ENCODE data around the gene MST1.

The MST1 gene

DNA sequence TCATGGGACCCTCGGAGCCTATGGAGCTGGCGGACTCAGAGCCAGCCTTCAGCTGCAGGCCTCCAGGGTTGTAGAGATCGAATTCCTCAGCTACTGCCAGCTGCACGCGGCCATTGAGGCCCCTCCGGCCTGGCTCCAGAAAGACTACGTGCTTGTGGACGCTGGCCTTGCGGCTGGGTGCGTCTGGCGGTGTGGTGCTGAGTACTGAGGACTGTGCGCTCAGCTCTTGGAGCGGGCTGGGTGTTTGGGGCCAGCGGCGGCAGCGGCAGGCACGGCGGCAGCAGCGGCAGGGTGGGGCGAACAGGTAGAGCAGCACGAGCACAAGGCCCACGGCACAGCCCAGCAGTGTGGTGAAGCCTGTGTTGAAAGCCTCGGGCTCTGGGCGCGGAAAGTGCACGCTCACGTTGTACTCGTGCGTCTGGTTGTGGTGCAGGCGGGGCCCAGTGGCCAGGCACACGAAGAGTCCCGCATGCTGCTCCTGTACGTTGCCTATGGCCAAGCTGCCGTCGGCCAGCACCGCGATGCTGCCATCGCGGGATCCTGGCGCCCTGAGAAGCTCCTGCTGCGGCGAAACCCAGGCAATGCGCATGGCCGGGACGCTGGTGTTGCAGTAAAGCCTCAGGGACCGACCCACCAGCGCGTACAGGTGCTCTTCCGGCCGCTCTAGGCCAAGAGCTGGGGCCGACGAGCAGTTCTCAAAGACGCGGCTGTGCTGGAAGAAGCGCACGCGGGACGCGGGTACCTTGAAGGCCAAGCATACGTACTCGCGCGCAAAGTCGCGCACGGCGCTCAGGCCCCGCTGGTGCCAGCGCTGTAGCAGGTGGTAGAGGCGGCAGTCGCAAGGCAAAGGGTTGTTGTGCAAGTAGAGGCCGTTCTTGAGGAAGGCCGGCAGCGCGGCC lies 28.9 kb upstream of the MST1 start:
- peak in 1 of 3 experiments; percentile 20 for DNase-seq

DNA sequence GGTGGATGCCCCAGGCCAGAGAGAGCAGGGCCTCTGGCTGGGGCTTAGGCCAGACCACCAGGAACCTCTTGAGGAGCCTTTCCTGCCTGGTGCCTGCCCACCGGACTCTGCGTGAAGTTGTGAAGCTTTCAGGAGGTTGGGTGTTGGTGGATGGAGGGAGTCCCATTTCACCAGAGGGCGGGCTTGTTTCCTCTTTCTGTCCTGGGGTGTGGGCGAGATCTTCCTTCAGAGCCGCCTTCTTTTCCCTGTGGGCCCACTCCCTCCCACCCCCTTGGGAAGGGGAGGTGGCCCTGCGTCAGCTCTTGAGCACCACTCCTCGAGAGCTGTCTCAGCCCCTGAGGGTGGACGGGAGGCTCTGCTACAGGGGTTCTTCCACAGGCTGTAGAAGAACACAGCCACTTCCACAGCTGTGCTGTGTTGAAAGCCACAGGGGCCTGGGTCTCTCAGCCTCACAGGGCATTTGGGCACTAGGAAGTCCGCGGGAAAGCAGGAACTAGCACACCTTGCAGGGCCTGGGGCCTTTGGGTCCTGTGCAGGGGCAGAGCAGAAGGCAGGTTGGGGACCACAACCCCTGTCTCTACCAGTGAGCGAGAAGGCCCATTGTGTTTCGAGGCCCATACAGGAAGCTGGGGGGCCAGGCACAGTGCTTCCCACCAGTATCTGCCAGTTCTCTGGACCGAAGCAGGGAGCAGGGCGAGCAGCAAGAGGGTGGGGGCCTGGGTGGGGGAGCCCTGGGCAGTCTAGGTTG lies 28.1 kb upstream of the MST1 start:
- no peak for DNase-seq

DNA sequence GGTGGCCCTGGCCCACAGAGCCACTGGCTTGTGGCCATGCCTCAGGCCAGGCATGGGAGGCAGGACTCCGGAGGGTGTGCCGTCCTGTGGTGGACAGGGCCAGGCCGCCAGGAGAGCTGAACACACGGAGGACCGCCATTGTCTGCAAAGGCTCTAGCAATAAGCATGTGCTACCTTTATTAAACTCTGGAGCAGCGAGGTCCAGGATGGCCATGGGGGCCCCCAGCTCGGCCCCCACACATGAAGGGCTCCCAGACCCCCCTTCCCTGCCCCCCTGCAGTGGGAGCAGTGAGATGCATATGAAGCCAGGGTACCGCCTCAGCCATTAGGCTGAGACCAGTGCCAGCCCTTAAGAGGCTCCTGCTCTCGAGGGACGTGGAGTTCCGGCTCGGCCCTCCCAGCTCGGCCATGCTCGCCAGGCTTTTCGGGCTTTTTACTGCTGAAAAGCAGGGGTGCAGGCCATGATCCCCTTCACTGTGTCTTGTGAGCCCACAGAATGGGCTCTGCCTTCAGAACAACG lies 27.5 kb upstream of the MST1 start:
- no peak for DNase-seq

DNA sequence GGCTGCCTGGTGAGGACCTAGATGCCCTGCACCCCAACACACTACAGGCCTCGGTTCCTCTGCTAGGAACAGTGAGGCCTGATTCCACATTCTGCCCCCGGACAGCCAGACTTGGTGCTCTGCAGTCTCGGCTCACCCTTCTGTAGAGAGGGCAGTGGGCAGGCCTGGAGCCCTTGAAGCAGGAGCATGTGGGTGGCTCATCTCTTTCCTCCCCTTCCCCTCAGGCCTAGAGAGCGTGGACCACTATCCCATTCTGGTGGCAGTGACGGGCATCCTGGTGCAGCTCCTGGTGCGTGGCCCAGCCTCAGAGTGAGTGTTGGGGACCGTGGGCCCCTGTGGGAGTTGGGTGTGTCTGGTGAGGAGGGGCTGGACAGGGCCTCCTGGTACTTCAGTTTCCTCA lies 26.9 kb upstream of the MST1 start:
- DNase-seq = no peak

DNA sequence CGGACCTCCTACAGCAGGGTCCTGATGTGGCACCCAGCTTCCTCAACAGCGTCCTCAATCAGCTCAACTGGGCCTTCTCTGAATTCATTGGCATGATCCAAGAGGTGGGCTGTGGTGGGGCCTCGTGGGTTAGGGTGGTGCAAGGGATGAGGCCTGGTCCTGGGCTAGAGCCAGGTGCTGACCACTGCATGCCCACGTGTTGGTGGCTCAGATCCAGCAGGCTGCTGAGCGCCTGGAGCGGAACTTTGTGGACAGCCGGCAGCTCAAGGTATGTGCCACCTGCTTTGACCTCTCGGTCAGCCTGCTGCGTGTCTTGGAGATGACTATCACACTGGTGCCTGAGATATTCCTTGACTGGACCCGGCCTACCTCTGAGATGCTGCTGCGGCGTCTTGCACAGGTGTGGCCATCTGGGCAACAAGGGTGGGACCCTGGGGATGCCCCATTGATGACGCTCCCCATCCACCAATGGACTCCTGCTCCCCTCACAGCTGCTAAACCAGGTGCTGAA lies 26.4 kb upstream of the MST1 start:
- no peak for DNase-seq

DNA sequence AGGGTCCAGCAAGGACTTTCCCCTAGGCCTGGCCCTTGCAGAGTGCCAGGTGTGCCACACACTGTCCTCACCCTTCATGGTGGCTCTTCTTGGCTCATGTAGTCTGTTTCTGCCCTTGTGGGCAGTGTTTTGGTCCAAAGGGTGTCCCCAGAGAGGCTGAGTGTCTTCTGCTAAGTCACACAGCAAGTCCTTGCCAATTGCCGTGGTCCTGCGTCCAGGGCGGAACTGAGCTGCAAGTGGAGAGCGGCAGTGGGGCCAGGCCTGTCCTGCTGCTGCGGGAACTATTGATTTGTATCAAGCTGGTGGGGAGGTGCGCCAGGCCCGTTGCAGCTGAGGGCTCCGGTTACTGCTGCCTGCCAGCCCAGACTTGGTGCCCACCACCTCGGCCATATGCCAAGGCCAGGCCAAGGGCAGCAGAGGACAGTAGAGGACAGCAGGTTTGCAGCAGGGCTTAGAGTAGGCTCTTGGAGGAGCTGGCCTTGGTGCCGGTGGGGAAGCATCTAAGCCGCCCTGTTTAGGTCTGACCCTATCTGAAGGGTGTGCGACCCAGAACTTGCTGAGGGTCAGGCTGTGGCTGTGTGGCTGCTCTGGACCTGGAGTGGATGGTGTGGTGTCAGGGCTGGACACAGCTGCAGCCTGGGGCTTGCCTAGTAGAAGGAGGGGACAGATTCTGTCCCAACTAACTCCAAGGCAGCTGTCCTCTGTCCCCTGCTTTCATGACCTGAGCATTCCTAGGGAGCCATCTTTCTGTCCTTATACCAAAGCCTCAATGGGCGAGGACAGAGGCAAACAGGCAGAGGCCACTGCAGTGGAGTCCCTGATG lies 25.7 kb upstream of the MST1 start:
- DNase-seq = no peak

DNA sequence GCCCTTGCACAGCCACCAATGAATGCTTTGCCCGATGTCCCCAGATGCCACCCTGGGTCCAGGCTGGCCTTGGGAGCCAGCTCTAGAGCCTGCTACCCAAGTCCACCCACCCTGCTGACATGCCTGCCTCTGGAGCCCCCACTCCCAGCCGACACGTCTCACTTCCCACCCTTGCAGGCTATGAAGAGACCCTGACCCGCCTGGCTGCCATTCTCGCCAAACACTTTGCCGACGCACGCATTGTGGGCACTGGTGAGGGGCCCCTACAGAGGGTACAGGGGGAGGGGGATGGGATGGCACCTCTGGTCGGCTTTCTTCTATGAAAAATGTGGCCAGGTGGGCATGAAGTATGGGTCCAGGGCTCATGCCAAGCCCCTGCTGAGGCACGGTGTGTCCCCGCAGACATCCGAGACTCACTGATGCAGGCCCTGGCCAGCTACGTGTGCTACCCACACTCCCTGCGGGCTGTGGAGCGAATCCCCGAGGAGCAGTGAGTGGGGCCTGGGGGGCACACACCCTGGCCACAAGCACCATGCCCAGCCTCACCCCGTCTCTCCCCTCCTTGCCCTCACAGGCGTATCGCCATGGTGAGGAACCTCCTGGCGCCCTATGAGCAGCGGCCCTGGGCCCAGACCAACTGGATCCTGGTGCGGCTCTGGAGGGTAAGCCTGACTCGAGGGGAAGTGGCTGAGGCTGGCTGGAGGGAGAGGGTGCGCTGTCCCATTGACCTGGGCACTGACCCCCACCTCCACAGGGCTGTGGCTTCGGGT lies 24.2 kb upstream of the MST1 start:
- DNase-seq = no peak

DNA sequence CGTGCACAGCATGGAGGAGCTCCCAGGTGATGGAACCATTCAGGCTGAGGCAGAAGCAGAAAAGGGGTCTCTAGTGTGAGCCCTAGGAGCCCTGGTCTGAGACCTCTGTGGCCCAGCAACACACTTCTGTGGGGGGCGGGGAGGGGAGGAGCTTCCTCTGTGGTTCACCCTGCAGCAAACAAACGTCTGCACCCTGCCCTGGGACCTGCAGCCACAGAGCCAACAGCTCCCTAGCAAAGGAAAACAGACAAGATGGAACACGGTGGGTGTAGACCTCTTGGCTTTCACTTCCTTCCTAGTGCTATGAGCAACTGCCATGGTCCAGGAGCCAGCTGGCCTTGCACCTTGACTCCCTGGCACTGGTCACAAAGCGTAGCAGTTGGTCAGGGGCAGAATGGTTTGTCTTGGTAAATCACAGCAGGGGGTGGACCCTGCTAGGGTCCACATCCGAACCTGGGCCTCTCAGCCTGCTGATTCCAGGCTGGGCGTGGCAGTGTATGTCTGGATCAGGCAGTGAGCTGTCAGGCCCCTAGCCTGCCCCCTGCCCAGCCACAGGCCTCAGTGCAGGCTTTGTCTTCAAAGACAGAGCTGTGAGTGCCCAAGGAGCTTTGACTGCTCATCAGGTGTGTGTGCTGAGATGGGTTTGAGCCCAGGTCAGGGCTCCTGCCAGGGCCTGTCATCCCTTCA lies 23.5 kb upstream of the MST1 start:
- DNase-seq = no peak

DNA sequence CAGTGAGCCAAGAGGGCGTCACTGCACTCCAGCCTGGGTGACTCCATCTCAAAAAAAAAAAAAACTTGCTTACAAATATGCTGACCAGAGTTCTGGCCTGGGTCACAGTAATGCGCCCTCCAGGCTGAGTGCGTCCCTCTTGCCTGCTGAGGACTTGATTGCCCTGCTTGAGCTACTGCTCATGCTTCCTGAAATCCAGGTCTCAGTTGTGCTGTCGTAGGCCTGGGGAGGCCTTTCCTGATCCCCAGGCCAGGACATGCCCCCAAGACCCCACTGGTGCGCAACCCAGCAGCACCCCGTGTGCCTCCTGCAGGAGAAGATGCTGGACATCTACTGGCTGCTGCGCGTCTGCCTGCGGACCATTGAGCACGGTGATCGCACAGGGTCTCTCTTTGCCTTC lies 22.9 kb upstream of the MST1 start:
- no peak for DNase-seq

DNA sequence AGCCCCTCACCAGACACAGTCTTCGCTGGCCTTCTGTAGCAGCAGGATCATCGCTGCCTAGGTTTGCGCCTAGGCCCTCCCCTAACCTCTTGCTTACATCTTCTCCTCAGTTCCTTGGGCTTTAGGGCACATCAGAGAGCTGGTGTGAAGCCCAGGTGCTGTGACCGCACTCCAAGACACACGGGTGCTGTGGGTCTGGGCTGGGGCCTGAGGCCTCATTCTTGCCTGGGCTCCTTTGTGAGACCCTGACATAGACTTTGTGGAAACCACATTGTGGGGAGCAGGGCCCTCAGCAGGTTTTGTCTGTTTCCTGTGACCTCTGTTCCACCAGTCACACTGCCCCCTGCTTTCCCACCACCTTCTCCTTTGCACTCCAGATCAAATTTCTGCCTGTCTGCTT lies 22.2 kb upstream of the MST1 start:
- DNase-seq = no peak

DNA sequence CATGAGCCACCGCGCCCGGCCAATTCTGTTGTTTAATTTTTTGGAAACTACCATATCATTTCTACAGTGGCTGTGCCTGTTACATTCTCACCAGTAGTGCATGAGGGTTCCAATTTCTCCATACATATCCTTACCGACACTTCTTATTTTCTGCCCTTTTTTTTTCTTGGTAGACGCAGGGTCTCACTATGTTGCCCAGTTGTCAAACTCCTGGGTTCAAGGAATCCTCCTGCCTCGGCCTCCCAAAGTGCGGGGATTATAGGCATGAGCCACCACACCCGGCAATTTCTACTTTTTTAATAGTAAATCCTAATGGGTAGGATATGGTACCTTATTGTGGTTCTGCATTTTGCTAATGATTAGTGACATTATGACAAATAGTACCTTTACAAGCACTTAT lies 20.6 kb upstream of the MST1 start:
- no peak for DNase-seq

DNA sequence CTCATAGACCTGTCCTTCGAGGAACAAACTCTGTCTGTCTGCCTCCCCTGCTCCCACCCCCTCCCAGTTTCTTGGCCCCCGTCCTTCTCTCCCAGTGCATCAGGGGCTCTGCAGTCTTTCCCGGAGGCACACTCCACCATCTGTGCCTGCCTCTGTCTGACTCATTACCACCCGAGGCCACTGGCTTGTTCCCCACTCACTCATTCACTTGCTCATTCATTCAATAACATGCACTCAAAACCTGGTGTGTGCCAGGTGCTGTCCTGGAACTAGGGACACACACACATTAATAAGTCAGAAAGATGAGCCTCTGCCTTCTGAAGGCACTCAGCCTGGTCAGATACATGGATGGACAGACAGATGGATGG lies 17.8 kb upstream of the MST1 start:
- no peak for DNase-seq

DNA sequence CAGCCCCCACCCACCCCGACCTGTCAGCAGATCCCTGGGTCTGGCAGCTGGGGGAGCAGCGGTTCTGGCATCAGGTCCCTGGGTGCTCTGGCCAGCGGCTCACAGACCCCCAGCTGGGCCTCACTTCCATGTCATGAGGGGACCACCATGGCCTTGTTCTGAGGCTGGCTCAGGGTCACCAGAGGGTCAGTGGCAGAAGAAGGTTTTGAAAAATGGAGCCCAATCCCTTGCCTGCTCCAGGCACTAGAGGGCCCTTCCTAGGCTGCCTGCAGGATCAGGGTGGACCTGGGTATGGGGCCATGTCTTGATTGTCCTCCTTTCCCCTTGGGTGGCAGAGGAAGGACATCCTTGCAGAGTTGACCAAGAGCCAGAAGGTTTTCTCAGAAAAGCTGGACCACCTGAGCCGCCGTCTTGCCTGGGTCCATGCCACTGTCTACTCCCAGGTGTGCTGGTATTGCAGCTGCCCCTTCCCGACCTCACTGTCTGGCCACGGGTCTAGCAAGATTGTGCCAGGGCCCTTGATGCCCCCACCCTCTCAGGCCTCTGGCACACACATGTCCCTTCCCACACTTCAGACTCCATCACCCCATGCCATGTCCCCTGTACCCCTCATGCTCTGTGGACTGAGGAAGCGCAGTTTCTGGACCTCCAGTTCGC lies 17.3 kb upstream of the MST1 start:
- no peak for DNase-seq

DNA sequence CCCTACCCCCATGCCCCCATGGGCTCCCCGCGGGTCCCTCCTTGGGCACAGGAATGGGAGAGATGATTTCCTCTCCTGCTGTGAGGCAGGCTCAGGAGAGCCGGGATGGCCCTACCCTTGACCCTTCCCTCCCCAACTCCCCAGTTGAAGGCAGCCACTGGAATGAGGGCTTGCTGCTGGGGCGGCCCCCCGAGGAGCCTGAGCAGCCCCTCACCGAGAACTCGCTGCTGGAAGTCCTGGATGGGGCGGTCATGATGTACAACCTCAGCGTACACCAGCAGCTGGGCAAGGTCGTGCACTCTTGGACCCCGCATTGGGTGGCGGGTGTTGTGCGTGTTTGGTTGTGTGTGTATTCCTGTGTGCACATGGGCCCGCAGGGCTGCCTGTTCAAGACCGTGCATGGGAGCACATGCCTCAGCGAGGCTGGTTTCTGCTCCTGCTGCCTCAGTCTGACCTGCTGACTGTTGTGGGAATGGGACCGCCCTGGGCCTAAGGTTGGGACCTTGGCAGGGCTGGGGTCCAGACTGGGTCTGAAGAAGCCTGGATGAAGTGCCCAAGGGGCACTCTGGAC lies 16.2 kb upstream of the MST1 start:
- no peak for DNase-seq

DNA sequence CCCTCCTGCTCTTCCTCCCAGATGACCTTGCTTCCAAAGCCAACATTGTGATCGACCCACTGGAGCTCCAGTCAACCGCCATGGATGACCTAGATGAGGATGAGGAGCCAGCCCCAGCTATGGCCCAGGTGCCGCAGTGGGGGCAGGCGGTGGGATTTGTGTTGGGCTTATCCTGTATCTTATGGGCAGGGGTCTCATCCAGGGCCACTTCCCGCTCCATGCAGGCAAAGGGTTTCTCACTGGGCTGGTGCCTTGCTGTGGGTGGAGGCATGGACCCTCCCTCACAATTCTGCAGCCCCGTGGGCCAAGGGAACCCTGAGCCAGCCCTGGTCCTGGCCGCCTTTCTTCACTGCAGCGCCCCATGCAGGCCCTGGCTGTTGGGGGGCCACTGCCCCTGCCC lies 15.4 kb upstream of the MST1 start:
- no peak for DNase-seq

DNA sequence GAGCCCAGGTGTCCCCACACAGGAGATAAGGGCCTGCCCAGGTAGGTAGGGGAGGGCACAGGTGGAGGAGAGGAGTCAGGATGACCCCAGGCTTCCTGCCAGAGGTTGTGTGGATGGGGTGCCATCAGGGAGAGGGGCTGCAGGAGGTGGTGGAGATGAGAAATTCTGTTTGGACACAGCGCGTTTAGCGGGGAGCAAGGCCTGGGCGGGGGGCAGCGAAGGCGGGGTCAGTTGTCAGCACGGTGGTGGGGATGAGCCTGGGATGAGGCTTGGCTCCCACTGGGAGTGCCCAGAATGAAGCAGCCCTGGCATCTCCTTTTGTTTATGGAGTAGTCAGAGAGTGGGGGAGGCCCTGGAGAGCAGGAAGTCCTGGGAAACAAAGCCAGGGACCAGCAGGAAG lies 14.7 kb upstream of the MST1 start:
- no peak for DNase-seq

DNA sequence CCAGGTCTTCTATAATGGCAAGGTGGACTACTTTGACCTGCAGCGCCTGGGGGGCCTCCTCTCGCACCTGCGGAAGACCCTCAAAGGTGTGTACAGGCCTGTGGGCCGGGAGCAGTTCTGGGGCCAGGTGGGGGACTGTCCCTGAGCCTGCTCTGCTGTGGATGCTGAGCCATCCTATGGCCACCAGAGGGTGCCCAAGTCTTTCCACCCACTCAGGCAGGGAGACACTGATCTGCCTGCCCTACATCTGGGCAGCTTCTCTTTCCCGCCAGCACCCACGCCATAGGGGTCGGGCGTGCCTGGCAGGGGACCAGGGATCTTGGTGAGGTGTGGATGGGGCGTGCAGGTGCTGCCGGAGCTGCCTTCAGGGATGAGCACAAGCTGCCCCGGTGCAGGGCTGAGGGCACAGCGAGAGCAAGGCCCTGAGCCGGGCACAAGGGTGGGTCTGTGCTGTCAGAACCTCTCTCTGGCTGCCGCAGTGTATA lies 14.2 kb upstream of the MST1 start:
- peak; percentile 12 to 63 (median 16) for DNase-seq

DNA sequence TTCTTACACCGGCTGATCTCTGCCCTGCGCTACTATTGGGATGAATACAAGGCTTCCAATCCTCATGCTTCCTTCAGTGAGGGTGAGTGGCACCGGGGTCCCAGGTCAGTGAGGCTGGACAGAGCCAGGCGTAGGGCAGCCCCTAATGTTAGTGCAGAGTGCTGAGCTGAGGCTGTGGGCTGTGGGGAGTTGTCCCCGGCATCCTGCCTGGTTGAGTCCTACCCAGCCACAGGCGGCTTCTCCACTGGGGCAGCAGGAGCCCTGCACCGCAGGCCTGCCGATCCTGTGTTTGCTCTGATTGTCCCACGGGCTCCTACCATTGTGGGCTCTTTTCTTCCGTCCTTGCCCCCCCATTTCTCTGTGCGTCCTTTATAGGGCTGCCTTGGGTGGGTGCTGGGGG lies 13.4 kb upstream of the MST1 start:
- no peak for DNase-seq

DNA sequence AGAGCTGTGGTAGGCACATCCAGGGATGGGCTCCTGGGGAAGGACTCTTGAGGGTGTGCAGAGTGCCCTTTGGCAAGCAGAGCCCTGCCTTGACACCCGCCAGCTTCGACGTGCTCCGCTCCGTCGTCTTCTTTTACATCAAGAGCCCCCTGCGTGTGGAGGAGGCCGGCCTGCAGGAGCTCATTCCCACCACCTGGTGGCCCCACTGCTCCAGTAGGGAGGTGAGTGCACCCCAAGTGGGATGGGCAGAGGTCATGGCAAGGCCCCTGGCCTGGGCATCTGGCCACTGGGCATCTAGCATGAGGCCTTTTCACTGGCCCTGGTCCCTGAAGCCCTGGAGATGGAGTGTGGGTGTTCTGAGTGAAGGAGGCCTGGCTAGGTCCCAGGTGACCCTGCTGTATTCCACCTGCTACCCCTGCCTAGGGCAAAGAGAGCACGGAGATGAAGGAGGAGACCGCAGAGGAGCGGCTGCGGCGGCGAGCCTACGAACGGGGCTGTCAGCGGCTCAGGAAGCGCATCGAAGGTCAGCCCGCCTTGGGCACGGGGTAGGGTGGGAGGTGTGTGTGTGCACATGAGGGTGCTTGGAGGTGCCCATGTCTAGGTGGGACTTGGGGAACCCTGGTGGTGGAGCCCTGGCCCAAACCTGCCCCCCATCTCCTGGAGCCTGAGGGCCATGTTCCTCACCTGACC lies 12.3 kb upstream of the MST1 start:
- DNase-seq = no peak
